Bronchial epithelial cell (primary cell): ENCODE data around the gene MUC7. TPM values are rescaled to one million over a fixed set of nuclear protein-coding genes. Genes with fewer than 3 reads are reported as not detected.
"Not testable (repeated sequence)": the region's sequence is repeated elsewhere in the genome, so short reads cannot be mapped to it uniquely, and the experiment has no call there.

Source experiments
- DNase-seq: peaks from one replicate; pipeline ENCODE4 v3.0.0-alpha.2; 2010; ENCODE audit warnings: low read depth
- FAIRE-seq: peaks from 2 replicates; lab custom pipeline; 2011; peaks lifted over from hg19 to GRCh38; lab: Jason Lieb, UNC
- H3K27me3 ChIP-seq: 2 replicates; pipeline ENCODE4 v1.5.1; 2011; ENCODE audit warnings: low read length; ENCODE audit not compliant: control insufficient read depth, insufficient read depth
- H3K36me3 ChIP-seq: 2 replicates; pipeline ENCODE4 v1.5.1; 2011; ENCODE audit warnings: low read length; ENCODE audit not compliant: control insufficient read depth, insufficient read depth
- H3K4me3 ChIP-seq: 2 replicates; pipeline ENCODE4 v1.5.1; 2011; ENCODE audit warnings: mild to moderate bottlenecking, low read depth, low read length, control low read depth
- total RNA-seq: library from RNA; depleted of rRNA; stranded (reverse); fragments of >200 nt; gene quantifications from 2 replicates; pipeline ENCODE4 v1.2.1, GENCODE V29; 2014
- TF ChIP-seq, protein P1 (sequence below): IDR thresholded peaks from 2 replicates; pipeline ENCODE4 v1.5.1; 2011; ENCODE audit warnings: mild to moderate bottlenecking, moderate library complexity, low read length, control low read depth, inconsistent platforms; ENCODE audit not compliant: insufficient read depth, severe bottlenecking

Gene MUC7
- total RNA-seq, 1 donor from 2014 or later, result not detected

DNA sequence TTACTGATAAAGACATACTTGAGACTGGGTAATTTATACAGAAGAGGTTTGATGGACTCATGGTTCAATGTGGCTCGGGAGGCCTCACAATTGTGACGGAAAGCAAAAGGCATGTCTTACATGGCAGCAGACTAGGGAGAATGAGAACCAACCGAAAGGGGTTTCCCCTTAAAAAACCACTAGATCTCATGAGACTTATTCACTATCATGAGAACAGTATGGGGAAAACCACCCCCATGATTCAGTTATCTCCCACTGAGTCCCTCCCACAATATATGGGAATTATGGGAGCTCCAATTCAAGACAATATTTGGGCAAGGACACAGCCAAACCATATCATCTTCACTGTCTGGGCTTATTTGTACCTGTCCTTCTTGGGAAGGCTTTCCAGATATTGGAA lies 22.8 kb upstream of the MUC7 start:
- TF ChIP-seq, protein P1, sequence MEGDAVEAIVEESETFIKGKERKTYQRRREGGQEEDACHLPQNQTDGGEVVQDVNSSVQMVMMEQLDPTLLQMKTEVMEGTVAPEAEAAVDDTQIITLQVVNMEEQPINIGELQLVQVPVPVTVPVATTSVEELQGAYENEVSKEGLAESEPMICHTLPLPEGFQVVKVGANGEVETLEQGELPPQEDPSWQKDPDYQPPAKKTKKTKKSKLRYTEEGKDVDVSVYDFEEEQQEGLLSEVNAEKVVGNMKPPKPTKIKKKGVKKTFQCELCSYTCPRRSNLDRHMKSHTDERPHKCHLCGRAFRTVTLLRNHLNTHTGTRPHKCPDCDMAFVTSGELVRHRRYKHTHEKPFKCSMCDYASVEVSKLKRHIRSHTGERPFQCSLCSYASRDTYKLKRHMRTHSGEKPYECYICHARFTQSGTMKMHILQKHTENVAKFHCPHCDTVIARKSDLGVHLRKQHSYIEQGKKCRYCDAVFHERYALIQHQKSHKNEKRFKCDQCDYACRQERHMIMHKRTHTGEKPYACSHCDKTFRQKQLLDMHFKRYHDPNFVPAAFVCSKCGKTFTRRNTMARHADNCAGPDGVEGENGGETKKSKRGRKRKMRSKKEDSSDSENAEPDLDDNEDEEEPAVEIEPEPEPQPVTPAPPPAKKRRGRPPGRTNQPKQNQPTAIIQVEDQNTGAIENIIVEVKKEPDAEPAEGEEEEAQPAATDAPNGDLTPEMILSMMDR, result no peak
- Histone ChIP-seq H3K36me3 (no peaks in the 10 kb centered on the region), H3K4me3 (no peak overlapping the region), H3K27me3 (no peaks in the 10 kb centered on the region)
- FAIRE-seq (no peak), DNase-seq (no peak)

DNA sequence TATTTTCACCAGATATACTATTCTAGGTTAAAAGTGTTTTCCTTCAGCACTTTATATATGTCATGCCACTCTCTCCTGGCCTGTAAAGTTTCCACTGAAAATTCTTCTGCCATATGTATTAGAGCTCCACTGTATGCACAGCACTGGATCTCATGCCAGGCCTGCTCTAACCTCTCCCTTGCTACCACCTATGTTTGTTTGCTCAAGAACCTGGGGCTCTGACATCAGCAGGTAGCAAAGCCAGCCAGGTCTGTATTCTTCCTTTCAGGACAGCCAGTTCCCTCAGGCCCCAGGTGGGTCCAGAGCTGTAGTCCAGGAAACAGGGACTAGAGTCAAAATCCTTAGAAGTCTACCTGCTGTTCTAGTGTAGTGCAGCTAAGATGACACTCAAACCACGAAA lies 19.1 kb upstream of the MUC7 start:
- Histone ChIP-seq H3K4me3 (no peak overlapping the region), H3K36me3 (no peaks in the 10 kb centered on the region), H3K27me3 (no peaks in the 10 kb centered on the region)
- FAIRE-seq, result no peak
- TF ChIP-seq, protein P1, result no peak
- DNase-seq, result no peak

DNA sequence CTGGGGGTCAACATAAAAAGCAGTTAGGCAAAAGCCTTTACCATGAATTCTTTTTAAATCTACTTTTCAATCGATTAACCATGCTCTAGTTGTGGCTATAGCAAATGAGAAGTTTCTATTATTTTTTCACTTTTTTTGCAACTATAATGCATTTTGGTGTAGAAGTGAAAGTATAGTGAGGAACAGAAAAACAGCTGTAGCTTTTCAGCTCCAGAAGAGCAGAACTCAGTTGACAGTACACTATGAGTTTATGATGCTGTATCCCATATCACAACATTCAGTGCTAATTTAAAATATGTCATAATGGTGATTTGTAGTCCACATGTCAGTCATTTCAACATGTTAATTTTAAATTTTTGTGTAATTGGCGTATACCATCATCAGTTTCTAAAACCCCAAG lies 8.7 kb upstream of the MUC7 start:
- H3K36me3 ChIP-seq, result no peaks in the 10 kb centered on the region
- TF ChIP-seq, protein P1, result no peak
- FAIRE-seq, result no peak
- no peak overlapping the region for H3K4me3 ChIP-seq
- no peak for DNase-seq
- no peaks in the 10 kb centered on the region for H3K27me3 ChIP-seq

DNA sequence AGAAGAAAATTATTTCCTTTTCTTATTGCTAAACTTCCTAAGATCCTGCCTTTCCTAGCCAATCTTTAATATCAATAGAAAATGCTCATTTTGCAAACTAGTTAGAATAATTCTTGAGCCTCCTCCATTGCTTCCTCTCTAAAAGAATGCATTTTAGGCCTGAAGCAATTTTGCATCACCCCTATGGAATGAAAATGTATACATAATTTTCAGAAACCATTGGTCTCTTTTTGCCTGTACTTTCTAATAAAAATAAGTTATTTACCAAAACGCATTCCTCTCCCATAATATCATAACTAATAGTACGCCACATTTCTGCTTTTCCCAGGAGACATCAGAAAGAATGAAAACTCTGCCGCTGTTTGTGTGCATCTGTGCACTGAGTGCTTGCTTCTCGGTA lies 1.7 kb downstream of the MUC7 start:
- Histone ChIP-seq H3K27me3 (no peaks in the 10 kb centered on the region), H3K4me3 (no peak overlapping the region), H3K36me3 (no peaks in the 10 kb centered on the region)
- TF ChIP-seq, protein P1, result no peak
- DNase-seq (no peak), FAIRE-seq (no peak)

DNA sequence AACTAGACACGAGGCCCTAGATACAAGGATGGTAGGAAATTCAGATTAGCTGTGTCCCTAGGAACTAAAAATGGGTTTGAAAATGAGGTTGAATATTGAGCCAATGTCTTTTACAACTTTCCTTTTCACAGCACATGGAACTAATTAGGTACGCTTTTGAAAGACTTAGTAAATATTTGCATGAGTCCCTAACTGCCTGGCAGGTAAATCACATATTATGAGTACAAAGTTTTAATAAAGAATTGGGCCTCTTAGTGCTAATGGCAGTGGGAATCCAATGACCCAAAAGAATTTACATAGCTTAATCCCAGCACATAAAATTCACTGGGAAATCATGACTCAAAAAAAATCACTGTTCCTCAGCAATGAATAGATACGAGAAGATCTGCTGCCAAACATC lies 16.8 kb downstream of the MUC7 start:
- TF ChIP-seq, protein P1, result no peak
- DNase-seq (no peak), FAIRE-seq (no peak)
- Histone ChIP-seq H3K36me3 (no peaks in the 10 kb centered on the region), H3K27me3 (no peaks in the 10 kb centered on the region), H3K4me3 (no peak overlapping the region)

DNA sequence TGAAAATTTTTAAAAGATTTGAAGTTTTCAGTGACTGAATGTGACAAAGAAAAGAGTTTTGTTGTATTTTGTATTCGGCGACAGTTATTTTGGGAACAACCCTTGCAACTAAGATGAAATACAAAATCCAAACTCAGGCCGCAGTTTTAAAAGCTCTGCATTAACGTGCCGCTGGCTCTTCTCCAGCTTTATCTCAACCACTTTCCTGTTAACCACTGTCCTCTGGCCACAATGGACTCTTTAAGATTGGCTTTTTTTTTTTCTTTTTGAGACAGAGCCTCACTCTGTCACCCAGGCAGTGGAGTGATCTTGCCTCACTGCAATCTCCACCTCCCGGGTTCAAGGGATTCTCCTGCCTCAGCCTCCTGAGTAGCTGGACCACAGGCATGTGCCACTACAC lies 24.2 kb downstream of the MUC7 start:
- DNase-seq (no peak), FAIRE-seq (no peak)
- Histone ChIP-seq H3K27me3 (no peaks in the 10 kb centered on the region), H3K4me3 (no peak overlapping the region), H3K36me3 (no peaks in the 10 kb centered on the region)
- TF ChIP-seq, protein P1, result no peak

DNA sequence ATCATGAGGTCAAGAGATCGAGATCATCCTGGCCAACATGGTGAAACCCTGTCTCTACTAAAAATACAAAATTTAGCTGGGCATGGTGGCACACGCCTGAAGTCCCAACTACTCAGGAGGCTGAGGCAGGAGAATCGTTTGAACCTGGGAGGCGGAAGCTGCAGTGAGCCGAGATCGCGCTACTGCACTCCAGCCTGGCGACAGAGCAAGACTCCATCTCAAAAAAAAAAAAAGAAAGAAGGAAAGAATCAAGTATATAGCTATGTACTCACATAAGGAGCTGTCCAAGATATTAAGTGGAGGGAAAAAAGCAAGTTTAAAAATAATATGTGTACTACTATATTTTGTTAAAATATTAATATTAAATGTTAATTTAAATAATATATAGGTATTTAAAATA lies 29.8 kb downstream of the MUC7 start:
- H3K27me3 ChIP-seq, H3K4me3 ChIP-seq, H3K36me3 ChIP-seq, DNase-seq, FAIRE-seq: not testable (repeated sequence)
